Glutamatergic neuron (in vitro differentiated cells): Measurements from ENCODE around the gene CAMK2A. TPM values are rescaled to one million over a fixed set of nuclear protein-coding genes. Genes with fewer than 3 reads are reported as not detected.

ENCODE experiments used
- DNase-seq: peaks from one replicate; pipeline ENCODE4 v3.0.0; 2022
- H3K27ac Mint-ChIP-seq: one replicate; pipeline ENCODE4 v1.8.0; 2020; ENCODE audit warnings: mild to moderate bottlenecking, mixed read lengths, inconsistent platforms; ENCODE audit not compliant: unreplicated experiment
- H3K27me3 Mint-ChIP-seq: one replicate; pipeline ENCODE4 v1.8.0; 2020; ENCODE audit warnings: mild to moderate bottlenecking, moderate library complexity, mixed read lengths, inconsistent platforms; ENCODE audit not compliant: unreplicated experiment
- H3K36me3 Mint-ChIP-seq: one replicate; pipeline ENCODE4 v1.8.0; 2020; ENCODE audit warnings: mild to moderate bottlenecking, mixed read lengths, inconsistent platforms; ENCODE audit not compliant: unreplicated experiment
- H3K4me1 Mint-ChIP-seq: one replicate; pipeline ENCODE4 v1.8.0; 2020; ENCODE audit warnings: mild to moderate bottlenecking, low read depth, mixed read lengths, inconsistent platforms; ENCODE audit not compliant: unreplicated experiment
- H3K4me3 Mint-ChIP-seq: one replicate; pipeline ENCODE4 v1.8.0; 2020; ENCODE audit warnings: mild to moderate bottlenecking, mixed read lengths, inconsistent platforms; ENCODE audit not compliant: unreplicated experiment
- H3K9me3 Mint-ChIP-seq: one replicate; pipeline ENCODE4 v1.8.0; 2020; ENCODE audit warnings: mild to moderate bottlenecking, moderate library complexity, mixed read lengths, inconsistent platforms; ENCODE audit not compliant: unreplicated experiment
- CTCF ChIP-seq: fragments of 200-600 bp; sonication (generic); IDR thresholded peaks from one replicate; pipeline ENCODE4 v1.5.0; 2021; ENCODE audit not compliant: partially characterized antibody, unreplicated experiment
- total RNA-seq: library from RNA; stranded (reverse); fragmentation: NEBNext Ultra II Directional; extraction: Animal tissue kit (Norgen Biotek cat#: 25700); gene quantifications from one replicate; pipeline ENCODE4 v1.2.1, GENCODE V29; 2021; ENCODE audit not compliant: unreplicated experiment

Gene CAMK2A
- total RNA-seq, 1 donor from 2014 or later = 1.1 TPM

- no peak for TF ChIP-seq CTCF
- DNase-seq = no peak
- Mint-ChIP-seq H3K36me3 (no peaks in the 10 kb centered on the region), H3K4me1 (peaks cover 6% of the 10 kb centered on the region), H3K27ac (no peak overlapping the region), H3K27me3 (peaks cover 6% of the 10 kb centered on the region), H3K4me3 (no peak overlapping the region), H3K9me3 (peaks cover 4% of the 10 kb centered on the region)
These were observed 9.3 kb upstream of the CAMK2A start for GRCh38 chr5:150298701-150299451.

- Mint-ChIP-seq H3K36me3 (no peaks in the 10 kb centered on the region), H3K4me3 (no peak overlapping the region), H3K27me3 (peaks cover 7% of the 10 kb centered on the region), H3K4me1 (peaks cover 10% of the 10 kb centered on the region), H3K9me3 (peaks cover 5% of the 10 kb centered on the region), H3K27ac (no peak overlapping the region)
- DNase-seq = no peak
- TF ChIP-seq CTCF = no peak
These were observed 8.5 kb upstream of the CAMK2A start for GRCh38 chr5:150297934-150298595.

- Mint-ChIP-seq H3K27ac (no peak overlapping the region), H3K4me1 (peaks cover 17% of the 10 kb centered on the region), H3K4me3 (no peak overlapping the region), H3K27me3 (peaks cover 9% of the 10 kb centered on the region), H3K9me3 (peaks cover 8% of the 10 kb centered on the region), H3K36me3 (no peaks in the 10 kb centered on the region)
- no peak for TF ChIP-seq CTCF
- DNase-seq = no peak
These were observed 7.8 kb upstream of the CAMK2A start for GRCh38 chr5:150297236-150297890.

GRCh38 chr5:150296496-150296895, 6.9 kb upstream of the CAMK2A start:
- Mint-ChIP-seq H3K4me3 (no peak overlapping the region), H3K27me3 (peaks cover 9% of the 10 kb centered on the region), H3K27ac (no peak overlapping the region), H3K4me1 (peaks cover 19% of the 10 kb centered on the region), H3K36me3 (no peaks in the 10 kb centered on the region), H3K9me3 (peaks cover 10% of the 10 kb centered on the region)
- no peak for TF ChIP-seq CTCF
- DNase-seq = no peak
